ENCODE measurements around the gene NPSR1.
"Not testable (repeated sequence)": the region's sequence is repeated elsewhere in the genome, so short reads cannot be mapped to it uniquely, and the experiment has no call there.

The NPSR1 gene

GRCh38 chr7:34849986-34850385 is 192.0 kb downstream of the NPSR1 start:
- TF ChIP-seq, protein P1, sequence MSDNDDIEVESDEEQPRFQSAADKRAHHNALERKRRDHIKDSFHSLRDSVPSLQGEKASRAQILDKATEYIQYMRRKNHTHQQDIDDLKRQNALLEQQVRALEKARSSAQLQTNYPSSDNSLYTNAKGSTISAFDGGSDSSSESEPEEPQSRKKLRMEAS (IDR thresholded peaks at IDR 0.05; ENCODE audit: low read depth, low read length), result no peak
- TF ChIP-seq, protein P2, sequence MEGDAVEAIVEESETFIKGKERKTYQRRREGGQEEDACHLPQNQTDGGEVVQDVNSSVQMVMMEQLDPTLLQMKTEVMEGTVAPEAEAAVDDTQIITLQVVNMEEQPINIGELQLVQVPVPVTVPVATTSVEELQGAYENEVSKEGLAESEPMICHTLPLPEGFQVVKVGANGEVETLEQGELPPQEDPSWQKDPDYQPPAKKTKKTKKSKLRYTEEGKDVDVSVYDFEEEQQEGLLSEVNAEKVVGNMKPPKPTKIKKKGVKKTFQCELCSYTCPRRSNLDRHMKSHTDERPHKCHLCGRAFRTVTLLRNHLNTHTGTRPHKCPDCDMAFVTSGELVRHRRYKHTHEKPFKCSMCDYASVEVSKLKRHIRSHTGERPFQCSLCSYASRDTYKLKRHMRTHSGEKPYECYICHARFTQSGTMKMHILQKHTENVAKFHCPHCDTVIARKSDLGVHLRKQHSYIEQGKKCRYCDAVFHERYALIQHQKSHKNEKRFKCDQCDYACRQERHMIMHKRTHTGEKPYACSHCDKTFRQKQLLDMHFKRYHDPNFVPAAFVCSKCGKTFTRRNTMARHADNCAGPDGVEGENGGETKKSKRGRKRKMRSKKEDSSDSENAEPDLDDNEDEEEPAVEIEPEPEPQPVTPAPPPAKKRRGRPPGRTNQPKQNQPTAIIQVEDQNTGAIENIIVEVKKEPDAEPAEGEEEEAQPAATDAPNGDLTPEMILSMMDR (IDR thresholded peaks at IDR 0.05; ENCODE audit: low read depth, low read length), result no peak
- TF ChIP-seq MYC (IDR thresholded peaks at IDR 0.05; ENCODE audit: low read depth, low read length) (no peak), POLR2A (IDR thresholded peaks at IDR 0.05; ENCODE audit: extremely low read depth, insufficient read length) (no peak)
- no peak for DNase-seq (ENCODE audit: low read depth)
- H3K4me3 ChIP-seq (ENCODE audit: low read depth, low read length), result no peak overlapping the region

DNA sequence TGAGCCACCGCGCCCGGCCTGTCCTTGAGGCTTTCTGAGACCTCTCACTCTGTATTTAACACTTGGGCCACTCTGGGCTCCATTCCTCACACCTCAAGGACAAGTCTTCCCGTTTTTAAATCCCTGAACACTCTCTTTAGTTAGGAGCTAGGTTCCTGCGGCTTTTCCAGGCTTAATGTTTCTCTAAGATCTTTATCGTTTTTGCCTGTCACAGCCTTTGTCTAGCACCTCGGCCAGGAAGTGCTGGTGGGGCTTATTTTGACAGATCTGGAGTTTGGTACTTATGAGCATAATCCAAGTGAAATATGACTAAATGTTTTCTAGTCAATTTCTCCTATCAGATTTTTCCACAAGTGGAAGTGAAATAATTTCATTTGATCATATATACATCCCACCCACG is 192.7 kb downstream of the NPSR1 start:
- no peak overlapping the region for H3K4me3 ChIP-seq (ENCODE audit: low read depth, low read length)
- no peak for DNase-seq (ENCODE audit: low read depth)
- TF ChIP-seq, protein P2 (IDR thresholded peaks at IDR 0.05; ENCODE audit: low read depth, low read length), result no peak
- TF ChIP-seq, protein P1 (IDR thresholded peaks at IDR 0.05; ENCODE audit: low read depth, low read length), result no peak
- TF ChIP-seq MYC (IDR thresholded peaks at IDR 0.05; ENCODE audit: low read depth, low read length), result no peak
- TF ChIP-seq POLR2A (IDR thresholded peaks at IDR 0.05; ENCODE audit: extremely low read depth, insufficient read length), result no peak

- TF ChIP-seq, protein P1 (IDR thresholded peaks at IDR 0.05; ENCODE audit: low read depth, low read length), result no peak
- no peak for TF ChIP-seq MYC (IDR thresholded peaks at IDR 0.05; ENCODE audit: low read depth, low read length)
- no peak for DNase-seq (ENCODE audit: low read depth)
- H3K4me3 ChIP-seq (ENCODE audit: low read depth, low read length), result no peak overlapping the region
These were observed 193.4 kb downstream of the NPSR1 start for GRCh38 chr7:34851431-34851830.

DNA sequence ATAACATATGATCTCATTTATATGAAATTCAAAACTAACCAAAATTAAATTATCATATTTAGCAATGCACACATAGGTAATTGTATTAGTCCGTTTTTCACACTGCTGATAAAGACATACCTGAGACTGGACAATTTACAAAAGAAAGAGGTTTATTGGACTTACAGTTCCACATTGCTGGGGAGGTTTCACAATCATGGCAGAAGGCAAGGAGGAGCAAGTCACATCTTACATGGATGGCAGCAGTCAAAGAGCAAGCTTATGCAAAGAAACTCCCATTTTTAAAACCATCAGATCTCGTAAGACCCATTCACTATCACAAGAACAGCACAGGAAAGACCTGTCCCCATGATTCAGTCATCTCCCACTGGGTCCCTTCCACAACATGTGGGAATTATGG is 200.4 kb downstream of the NPSR1 start:
- H3K4me3 ChIP-seq (ENCODE audit: low read depth, low read length); DNase-seq (ENCODE audit: low read depth): not testable (repeated sequence)

DNA sequence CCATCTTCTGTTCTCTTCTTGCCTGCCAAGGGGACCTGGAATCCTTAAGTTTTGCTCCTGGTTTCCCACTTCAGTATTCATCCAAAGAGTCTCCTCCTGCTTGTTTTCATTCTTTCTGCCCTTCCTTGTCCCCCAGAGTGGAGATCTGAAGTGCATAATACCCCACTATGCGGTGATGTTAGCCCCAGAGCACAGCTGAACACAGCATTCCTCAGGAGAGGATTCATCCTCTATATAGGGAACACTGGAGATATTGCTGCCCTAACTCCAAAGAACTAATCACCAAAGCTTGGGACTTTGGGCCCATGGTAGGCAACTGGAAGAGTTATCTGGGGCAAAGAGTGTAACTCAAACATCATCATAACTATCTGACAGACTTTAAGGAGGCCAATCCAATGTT is 201.3 kb downstream of the NPSR1 start:
- not testable (repeated sequence) for DNase-seq (ENCODE audit: low read depth); H3K4me3 ChIP-seq (ENCODE audit: low read depth, low read length)

GRCh38 chr7:34866222-34866621 is 208.2 kb downstream of the NPSR1 start:
- not testable (repeated sequence) for H3K4me3 ChIP-seq (ENCODE audit: low read depth, low read length); DNase-seq (ENCODE audit: low read depth)

- DNase-seq (ENCODE audit: low read depth); H3K4me3 ChIP-seq (ENCODE audit: low read depth, low read length): not testable (repeated sequence)
These were observed 209.3 kb downstream of the NPSR1 start for GRCh38 chr7:34867341-34867740.

- H3K4me3 ChIP-seq (ENCODE audit: low read depth, low read length); DNase-seq (ENCODE audit: low read depth): not testable (repeated sequence)
These were observed 210.6 kb downstream of the NPSR1 start for GRCh38 chr7:34868602-34869001.

GRCh38 chr7:34869057-34869456 is 211.0 kb downstream of the NPSR1 start:
- TF ChIP-seq MYC (IDR thresholded peaks at IDR 0.05; ENCODE audit: low read depth, low read length), result no peak
- TF ChIP-seq, protein P2 (IDR thresholded peaks at IDR 0.05; ENCODE audit: low read depth, low read length), result no peak
- no peak for TF ChIP-seq POLR2A (IDR thresholded peaks at IDR 0.05; ENCODE audit: extremely low read depth, insufficient read length)
- TF ChIP-seq, protein P1 (IDR thresholded peaks at IDR 0.05; ENCODE audit: low read depth, low read length), result no peak
- H3K4me3 ChIP-seq (ENCODE audit: low read depth, low read length), result no peak overlapping the region
- no peak for DNase-seq (ENCODE audit: low read depth)

DNA sequence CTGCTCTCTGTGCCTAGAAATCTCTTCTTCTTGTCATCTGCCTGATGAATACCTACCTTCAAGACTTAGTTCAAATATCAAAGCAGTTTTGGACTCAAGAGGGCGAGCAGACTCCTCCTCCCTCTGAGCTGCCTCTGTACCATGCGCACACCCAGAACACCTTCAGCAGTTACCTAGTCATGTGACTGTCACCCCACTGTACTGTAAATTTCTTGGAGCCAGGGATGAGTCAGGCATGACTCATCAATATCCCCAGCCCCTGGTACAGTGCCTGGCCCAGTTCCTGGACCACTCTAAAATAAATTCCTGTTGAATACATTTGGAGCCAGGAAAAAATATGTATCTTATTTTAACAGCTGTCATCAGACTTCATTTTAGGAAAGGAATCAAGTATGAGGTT is 212.0 kb downstream of the NPSR1 start:
- not testable (repeated sequence) for H3K4me3 ChIP-seq (ENCODE audit: low read depth, low read length); DNase-seq (ENCODE audit: low read depth)

GRCh38 chr7:34874329-34874728 is 216.3 kb downstream of the NPSR1 start:
- H3K4me3 ChIP-seq (ENCODE audit: low read depth, low read length); DNase-seq (ENCODE audit: low read depth): not testable (repeated sequence)
